ENCODE measurements around the gene LONP2. TPM values are rescaled to one million over a fixed set of nuclear protein-coding genes. Genes with fewer than 3 reads are reported as not detected.

The LONP2 gene
- total RNA-seq, 2 experiments from 2014 or later = 77.2 to 81.0 TPM

DNA sequence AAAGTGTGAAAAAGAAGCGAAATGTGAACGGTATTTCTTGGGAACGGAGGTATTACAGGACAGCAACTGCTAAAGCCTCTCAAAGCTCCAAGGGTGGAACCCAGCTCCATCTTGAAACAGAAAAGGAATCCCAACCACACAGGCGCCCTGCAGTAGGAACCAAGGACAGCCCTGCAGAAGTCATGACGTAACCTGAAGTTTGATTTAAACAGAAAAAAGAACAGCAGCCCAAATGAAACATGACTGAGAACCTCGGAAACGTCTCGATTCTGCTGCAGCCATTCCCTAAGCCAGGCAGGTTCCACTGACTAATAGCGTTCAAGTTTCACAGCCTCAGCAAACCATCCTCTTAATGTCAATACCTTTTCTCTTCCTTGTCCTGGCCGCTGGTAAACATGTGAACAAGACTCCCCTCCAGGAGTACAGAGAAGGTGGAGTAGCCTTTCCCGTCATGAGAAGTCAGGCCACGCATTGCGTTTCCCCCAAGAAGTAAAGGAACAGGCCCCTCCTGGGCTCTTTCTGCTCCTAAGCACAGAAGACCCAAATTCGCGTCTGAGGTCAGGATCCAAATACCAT, 121.0 kb downstream of the LONP2 start:
- Histone ChIP-seq H3K4me3 (ENCODE audit: low read length) (peak overlapping the region; percentile 67), H3K36me3 (ENCODE audit: insufficient read depth, low read length) (peaks cover 8% of the 10 kb centered on the region), H3K4me1 (ENCODE audit: insufficient read depth, low read length) (peaks cover 17% of the 10 kb centered on the region), H3K9me3 (ENCODE audit: control insufficient read depth in 1 of 2, insufficient read depth in 1 of 2, low read length in 2 of 2) (no peaks in the 10 kb centered on the region), H3K27ac (ENCODE audit: low read depth in 1 of 2, low read length in 2 of 2) (peak overlapping the region in 1 of 2 donors; percentile 81), H3K27me3 (ENCODE audit: control insufficient read depth in 1 of 2, insufficient read depth in 2 of 2, low read length in 2 of 2) (no peaks in the 10 kb centered on the region)
- DNase-seq (no peak), ATAC-seq (ENCODE audit: poor library complexity) (no peak)
- TF ChIP-seq, protein P1, sequence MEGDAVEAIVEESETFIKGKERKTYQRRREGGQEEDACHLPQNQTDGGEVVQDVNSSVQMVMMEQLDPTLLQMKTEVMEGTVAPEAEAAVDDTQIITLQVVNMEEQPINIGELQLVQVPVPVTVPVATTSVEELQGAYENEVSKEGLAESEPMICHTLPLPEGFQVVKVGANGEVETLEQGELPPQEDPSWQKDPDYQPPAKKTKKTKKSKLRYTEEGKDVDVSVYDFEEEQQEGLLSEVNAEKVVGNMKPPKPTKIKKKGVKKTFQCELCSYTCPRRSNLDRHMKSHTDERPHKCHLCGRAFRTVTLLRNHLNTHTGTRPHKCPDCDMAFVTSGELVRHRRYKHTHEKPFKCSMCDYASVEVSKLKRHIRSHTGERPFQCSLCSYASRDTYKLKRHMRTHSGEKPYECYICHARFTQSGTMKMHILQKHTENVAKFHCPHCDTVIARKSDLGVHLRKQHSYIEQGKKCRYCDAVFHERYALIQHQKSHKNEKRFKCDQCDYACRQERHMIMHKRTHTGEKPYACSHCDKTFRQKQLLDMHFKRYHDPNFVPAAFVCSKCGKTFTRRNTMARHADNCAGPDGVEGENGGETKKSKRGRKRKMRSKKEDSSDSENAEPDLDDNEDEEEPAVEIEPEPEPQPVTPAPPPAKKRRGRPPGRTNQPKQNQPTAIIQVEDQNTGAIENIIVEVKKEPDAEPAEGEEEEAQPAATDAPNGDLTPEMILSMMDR (IDR thresholded peaks at IDR 0.05) = no peak
- H3K36me3 Mint-ChIP-seq (ENCODE audit: low read depth) = peaks cover 20% of the 10 kb centered on the region
- intact Hi-C loops (cut with DNase I, micrococcal nuclease) = no loop called here
- H3K27ac Mint-ChIP-seq = peak overlapping the region; percentile 98
- peaks cover 53% of the 10 kb centered on the region for H3K4me1 Mint-ChIP-seq (ENCODE audit: low read depth)
- peak overlapping the region; percentile 100 for H3K4me3 Mint-ChIP-seq
- no peaks in the 10 kb centered on the region for H3K9me3 Mint-ChIP-seq
- ChIA-PET POLR2A (interaction anchor here (1.6 to 6.4 kb wide), 8 partner anchors 12 to 265 kb away, joined by 10 to 118 read pairs (median 18); partner anchors contain the start of genes N4BP1 and SIAH1), CTCF (interaction anchor here (1.2 to 4.8 kb wide), 4 partner anchors 8 to 266 kb away, joined by 3 to 28 read pairs (median 8); partner anchors contain the start of gene SIAH1)
- no peaks in the 10 kb centered on the region for H3K27me3 Mint-ChIP-seq

DNA sequence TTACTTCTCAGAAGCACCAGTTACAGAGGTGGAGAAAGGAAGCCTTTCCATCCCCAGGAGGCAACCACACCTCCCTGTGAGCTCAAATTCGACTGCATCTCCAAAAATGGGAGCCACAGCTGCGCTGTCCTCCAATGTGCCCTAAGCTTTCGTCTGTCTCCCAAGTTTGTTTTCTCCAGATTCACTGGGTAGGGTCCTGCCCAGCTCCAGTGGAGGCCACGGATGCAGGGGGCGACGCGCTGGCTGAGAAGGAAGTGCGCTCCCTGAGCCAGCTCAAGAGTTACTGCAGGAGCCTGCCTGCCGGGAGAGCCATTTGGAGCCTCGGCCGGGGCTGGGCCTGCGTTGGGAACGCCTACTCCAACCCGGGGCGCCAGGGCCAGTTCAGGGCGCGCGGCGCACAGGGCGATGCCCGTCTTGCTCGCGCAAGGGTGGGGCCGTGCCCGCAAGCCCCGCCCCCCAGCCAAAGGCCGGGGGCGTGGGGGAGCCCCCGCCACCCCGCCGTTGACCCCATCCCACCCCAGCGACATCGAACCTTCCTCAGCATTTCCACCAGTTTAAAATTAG, 121.6 kb downstream of the LONP2 start:
- Mint-ChIP-seq H3K27ac (peak overlapping the region; percentile 98), H3K4me3 (peak overlapping the region; percentile 100), H3K36me3 (ENCODE audit: low read depth) (peaks cover 16% of the 10 kb centered on the region), H3K9me3 (no peaks in the 10 kb centered on the region), H3K27me3 (no peaks in the 10 kb centered on the region), H3K4me1 (ENCODE audit: low read depth) (peaks cover 55% of the 10 kb centered on the region)
- H3K27ac ChIP-seq (ENCODE audit: low read depth in 1 of 2, low read length in 2 of 2) = peak overlapping the region; percentile 81
- H3K27me3 ChIP-seq (ENCODE audit: control insufficient read depth in 1 of 2, insufficient read depth in 2 of 2, low read length in 2 of 2) = no peaks in the 10 kb centered on the region
- ChIA-PET CTCF (interaction anchor here (0.6 to 4.8 kb wide), 10 partner anchors 8 to 265 kb away, joined by 3 to 28 read pairs (median 6); partner anchors contain the start of gene SIAH1), POLR2A (interaction anchor here (0.7 to 6.4 kb wide), 17 partner anchors 8 to 1535 kb away, joined by 3 to 118 read pairs (median 5); partner anchors contain the start of genes C16orf87, LONP2, N4BP1 and SIAH1)
- TF ChIP-seq, protein P1 (IDR thresholded peaks at IDR 0.05) = no peak
- ATAC-seq (ENCODE audit: poor library complexity) = peak; percentile 82
- DNase-seq = peak; percentile 49 to 86 (median 68)
- peaks cover 8% of the 10 kb centered on the region for H3K36me3 ChIP-seq (ENCODE audit: insufficient read depth, low read length)
- no peaks in the 10 kb centered on the region for H3K9me3 ChIP-seq (ENCODE audit: control insufficient read depth in 1 of 2, insufficient read depth in 1 of 2, low read length in 2 of 2)
- peaks cover 17% of the 10 kb centered on the region for H3K4me1 ChIP-seq (ENCODE audit: insufficient read depth, low read length)
- H3K4me3 ChIP-seq (ENCODE audit: low read length) = peak overlapping the region; percentile 67
- intact Hi-C loops (cut with DNase I, micrococcal nuclease) = loop anchor here (1.0 to 2.0 kb wide), 3 partner anchors 12 to 248 kb away; partner anchors contain the start of gene SIAH1 (in 2 of the 2)

DNA sequence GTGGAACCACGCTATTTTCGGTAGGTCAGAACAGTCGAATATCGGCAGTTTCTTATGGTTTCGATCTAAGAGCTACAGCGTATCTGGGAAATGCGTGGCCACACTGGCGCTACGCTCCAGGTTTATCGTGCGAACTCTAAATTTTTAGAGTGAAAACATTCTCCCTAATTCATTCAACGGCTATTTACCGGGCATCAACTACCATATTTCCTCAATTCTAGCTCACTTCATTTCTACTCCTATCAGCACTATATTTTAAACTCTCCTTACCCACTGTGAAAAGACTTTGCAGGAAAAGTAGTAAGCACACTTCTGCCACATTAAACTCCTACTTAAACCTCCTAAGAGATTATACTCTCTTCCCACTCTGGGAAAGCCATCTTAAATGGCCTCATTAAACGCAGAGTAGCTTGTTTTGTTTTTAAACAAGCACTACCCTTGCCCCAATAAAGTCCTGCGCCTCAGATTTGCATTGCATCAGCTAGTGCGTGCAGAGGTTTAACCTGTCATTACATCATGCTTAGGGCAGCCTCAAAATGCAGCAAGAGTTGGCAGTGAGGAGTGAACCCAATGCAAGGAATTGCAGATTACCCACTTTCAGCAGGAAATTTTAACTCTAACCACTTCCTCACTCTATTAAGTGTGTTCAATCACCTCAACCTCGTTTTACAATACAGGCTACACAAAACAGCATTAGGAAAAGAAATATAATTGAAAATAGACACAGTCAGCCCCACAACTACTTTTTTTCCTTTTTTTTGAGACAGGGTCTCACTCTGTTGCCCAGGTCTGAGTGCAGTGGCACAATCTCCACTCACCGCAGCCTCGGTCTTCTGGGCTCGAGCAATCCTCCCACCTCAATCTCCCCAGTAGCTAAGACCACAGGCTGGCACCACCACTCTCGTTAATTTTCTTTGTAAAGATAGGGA, 122.3 kb downstream of the LONP2 start:
- Histone ChIP-seq H3K27ac (ENCODE audit: low read depth in 1 of 2, low read length in 2 of 2) (peak overlapping the region; percentile 81), H3K9me3 (ENCODE audit: control insufficient read depth in 1 of 2, insufficient read depth in 1 of 2, low read length in 2 of 2) (no peaks in the 10 kb centered on the region), H3K4me1 (ENCODE audit: insufficient read depth, low read length) (peaks cover 17% of the 10 kb centered on the region), H3K27me3 (ENCODE audit: control insufficient read depth in 1 of 2, insufficient read depth in 2 of 2, low read length in 2 of 2) (no peaks in the 10 kb centered on the region), H3K36me3 (ENCODE audit: insufficient read depth, low read length) (peaks cover 6% of the 10 kb centered on the region), H3K4me3 (ENCODE audit: low read length) (peak overlapping the region; percentile 67)
- intact Hi-C loops (cut with DNase I, micrococcal nuclease) = loop anchor here (1.0 to 2.0 kb wide), 3 partner anchors 13 to 247 kb away; partner anchors contain the start of gene SIAH1 (in 2 of the 2)
- DNase-seq (peak in 12 of 14 experiments; percentile 17 to 85 (median 38)), ATAC-seq (ENCODE audit: poor library complexity) (peak; percentile 88)
- TF ChIP-seq, protein P1 (IDR thresholded peaks at IDR 0.05) = no peak
- Mint-ChIP-seq H3K4me1 (ENCODE audit: low read depth) (peaks cover 59% of the 10 kb centered on the region), H3K27ac (peak overlapping the region; percentile 98), H3K27me3 (no peaks in the 10 kb centered on the region), H3K9me3 (no peaks in the 10 kb centered on the region), H3K4me3 (peak overlapping the region; percentile 100), H3K36me3 (ENCODE audit: low read depth) (peaks cover 9% of the 10 kb centered on the region)
- CTCF ChIA-PET = interaction anchor here (0.6 to 4.8 kb wide), 9 partner anchors 9 to 264 kb away, joined by 3 to 28 read pairs (median 6); partner anchors contain the start of gene SIAH1
- POLR2A ChIA-PET = interaction anchor here (0.7 to 6.4 kb wide), 17 partner anchors 9 to 1535 kb away, joined by 3 to 118 read pairs (median 5); partner anchors contain the start of genes C16orf87, LONP2, N4BP1 and SIAH1
